GM21515 (cell line): ENCODE results near the gene ZNF532.
"Not testable (repeated sequence)": the region's sequence is repeated elsewhere in the genome, so short reads cannot be mapped to it uniquely, and the experiment has no call there.

ENCODE experiments used
- ATAC-seq: cut with Tn5 transposase; IDR thresholded peaks from one replicate; pipeline ENCODE4 v1.9.1; 2021; ENCODE audit not compliant: unreplicated experiment

The ZNF532 gene, protein sequence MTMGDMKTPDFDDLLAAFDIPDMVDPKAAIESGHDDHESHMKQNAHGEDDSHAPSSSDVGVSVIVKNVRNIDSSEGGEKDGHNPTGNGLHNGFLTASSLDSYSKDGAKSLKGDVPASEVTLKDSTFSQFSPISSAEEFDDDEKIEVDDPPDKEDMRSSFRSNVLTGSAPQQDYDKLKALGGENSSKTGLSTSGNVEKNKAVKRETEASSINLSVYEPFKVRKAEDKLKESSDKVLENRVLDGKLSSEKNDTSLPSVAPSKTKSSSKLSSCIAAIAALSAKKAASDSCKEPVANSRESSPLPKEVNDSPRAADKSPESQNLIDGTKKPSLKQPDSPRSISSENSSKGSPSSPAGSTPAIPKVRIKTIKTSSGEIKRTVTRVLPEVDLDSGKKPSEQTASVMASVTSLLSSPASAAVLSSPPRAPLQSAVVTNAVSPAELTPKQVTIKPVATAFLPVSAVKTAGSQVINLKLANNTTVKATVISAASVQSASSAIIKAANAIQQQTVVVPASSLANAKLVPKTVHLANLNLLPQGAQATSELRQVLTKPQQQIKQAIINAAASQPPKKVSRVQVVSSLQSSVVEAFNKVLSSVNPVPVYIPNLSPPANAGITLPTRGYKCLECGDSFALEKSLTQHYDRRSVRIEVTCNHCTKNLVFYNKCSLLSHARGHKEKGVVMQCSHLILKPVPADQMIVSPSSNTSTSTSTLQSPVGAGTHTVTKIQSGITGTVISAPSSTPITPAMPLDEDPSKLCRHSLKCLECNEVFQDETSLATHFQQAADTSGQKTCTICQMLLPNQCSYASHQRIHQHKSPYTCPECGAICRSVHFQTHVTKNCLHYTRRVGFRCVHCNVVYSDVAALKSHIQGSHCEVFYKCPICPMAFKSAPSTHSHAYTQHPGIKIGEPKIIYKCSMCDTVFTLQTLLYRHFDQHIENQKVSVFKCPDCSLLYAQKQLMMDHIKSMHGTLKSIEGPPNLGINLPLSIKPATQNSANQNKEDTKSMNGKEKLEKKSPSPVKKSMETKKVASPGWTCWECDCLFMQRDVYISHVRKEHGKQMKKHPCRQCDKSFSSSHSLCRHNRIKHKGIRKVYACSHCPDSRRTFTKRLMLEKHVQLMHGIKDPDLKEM (N-terminal part only)

DNA sequence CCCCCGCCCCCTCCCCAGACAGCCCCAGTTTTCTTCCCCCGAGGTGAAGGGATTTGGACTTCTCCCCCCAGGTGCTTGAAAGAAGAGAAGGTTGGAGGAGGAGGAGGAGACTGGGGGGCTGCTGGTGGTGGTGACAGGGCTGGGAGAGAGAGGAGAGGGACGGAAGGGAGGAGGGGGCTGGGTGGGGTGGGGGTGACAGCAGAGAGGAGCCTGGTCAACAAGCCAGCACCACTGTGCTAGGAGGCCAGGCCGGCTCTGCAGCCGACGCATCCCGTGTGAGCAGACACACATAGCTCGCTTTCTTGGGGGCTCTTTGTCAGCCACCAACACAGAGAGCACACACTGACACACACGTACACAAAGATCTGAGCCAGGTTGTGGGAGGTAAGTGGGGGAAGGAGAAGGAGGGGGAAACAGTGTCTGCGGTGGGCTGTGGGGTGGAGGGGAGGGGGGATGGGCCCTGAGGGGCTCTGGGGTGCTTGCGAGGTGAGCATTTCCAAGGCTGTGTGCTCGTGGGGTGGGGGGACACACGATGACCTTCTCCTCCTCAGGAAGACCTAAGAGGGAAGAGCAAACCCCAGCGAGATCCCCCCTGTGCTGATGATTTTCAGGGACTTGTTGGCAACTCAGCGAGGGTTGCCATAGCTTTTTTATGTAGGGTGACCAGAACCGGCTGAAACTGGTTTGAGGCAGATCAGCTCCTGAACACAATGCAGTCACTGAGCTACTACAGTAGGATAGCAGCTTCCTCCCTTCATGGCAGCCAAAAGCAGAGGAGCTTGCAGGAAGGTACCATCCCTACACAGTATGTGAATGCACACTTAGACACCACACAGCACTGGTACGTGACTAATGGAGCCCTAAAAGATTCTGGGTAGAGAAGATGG, at the start of gene ZNF532:
TSS of gene ZNF532 (plus strand) at position 732 of the 887 bp plus-strand sequence. CDS start 53,411 bp downstream, outside the sequence.
- no peak for ATAC-seq

DNA sequence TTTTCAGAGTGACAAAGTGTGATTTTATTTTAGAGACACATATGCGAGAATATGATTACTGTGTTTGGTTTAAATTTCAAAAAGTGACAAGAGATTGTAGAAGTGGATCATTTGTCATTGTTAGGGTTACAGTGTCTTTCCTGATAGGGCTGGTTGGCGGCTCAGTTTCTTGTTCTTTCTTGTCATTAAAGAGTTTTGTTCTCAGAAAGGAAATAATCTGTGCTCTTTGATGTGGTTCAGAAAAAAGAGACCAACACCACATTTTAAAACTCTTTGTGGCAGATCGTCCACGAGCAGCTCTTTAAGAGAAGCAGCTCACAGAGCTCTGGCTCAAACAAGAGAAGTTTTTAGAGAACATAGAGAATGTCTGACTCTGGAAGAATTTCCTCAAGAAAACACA, 45.6 kb upstream of the ZNF532 start:
- no peak for ATAC-seq

DNA sequence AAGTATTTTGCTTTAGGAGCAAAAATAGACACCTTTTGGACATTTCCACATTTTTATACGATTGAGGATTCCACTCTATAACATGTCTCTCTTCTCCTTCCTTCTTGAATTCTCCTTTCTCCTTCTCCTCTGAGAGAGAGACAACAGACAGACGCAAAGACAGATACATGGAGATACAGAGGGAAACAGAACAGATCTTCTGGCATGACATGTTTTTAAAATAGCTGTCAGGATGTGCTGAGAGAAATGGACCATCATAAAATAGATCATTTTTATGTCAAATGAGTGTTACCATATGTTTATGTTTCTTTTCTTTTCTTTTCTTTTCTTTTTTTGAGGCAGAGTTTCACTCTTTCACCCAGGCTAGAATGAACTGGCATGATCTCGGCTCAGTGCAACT, 44.4 kb upstream of the ZNF532 start:
- no peak for ATAC-seq

DNA sequence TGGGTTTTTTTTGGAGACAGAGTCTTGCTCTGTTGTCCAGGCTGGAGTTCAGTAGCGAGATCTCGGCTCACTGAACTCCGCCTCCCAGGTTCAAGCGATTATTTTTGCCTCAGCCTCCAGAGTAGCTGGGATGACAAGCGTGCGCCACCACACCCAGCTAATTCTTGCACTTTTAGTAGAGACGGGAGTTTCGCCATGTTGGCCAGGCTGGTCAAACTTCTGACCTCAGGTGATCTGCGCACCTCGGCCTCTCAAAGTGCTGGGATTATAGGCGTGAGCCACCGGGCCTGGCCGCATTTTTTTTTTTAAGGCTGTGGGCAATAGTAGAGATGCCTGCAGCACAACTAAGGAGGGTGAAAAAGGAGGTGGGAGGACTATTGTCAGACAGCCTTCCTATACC, 41.7 kb upstream of the ZNF532 start:
- ATAC-seq = no peak

DNA sequence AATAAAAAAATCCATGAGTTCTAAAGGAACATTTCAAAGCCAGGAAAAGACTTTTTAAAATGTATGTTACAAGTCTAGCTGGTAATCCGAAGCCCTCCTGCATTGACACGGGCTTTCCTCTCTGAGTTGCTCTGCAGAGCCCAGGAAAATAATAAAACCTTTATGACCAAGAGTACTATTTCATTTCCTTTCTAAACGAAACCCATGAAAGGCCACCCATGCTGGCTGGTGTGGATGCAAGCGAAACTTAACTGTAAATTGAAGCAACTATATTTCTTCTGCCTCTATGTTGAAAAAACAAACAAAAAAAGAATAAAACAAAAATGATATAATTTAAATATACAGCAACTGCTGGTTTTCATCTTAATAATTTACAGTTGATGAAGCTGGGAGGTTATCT, 41.3 kb upstream of the ZNF532 start:
- ATAC-seq = no peak

DNA sequence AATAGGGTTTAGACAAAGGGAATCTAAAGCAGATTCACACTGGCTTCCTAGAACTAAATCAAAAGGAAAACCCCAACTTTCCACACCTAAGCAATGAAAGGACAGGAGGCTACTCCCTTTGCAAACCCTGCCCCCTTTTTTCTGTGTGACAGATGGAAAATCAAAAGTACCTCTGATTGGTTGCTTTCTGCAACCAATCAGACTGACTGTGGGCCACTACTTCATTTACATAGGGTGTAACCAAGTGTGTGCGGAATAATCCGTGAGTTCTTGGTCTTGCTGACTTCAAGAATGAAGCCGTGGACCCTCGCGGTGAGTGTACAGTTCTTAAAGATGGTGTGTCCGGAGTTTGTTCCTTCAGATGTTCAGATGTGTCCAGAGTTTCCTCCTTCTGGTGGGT, 37.8 kb upstream of the ZNF532 start:
- ATAC-seq = not testable (repeated sequence)

DNA sequence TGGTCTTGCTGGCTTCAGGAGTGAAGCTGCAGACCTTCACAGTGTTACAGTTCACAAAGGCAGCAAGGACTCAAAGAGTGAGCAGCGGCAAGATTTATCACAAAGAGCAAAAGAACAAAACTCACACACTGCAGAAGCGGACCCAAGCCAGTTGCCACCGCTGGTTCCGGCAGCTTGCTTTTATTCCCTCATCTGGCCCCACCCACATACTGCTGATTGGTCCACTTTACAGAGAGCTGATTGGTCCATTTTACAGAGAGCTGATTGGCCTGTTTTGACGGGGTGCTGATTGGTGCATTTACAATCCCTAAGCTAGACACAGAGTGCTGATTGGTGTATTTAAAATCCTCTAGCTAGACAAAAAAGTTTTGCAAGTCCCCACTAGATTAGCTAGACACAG, 37.2 kb upstream of the ZNF532 start:
- no peak for ATAC-seq

DNA sequence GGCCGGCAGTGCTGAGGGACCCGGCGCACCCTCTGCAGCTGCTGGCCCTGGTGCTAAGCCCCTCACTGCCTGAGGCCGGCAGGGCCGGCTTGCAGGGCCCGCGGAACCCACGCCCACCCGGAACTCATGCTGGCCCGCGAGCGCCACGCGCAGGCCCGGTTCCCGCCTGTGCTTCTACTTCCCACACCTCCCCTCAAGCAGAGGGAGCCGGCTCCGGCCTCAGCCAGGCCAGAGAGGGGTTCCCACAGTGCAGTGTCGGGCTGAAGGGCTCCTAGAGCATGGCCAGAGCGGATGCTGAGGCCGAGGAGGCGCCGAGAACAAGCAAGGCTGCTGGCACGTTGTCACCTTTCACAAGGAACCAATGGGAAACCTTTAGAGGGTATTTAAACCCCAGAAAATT, 36.8 kb upstream of the ZNF532 start:
- no peak for ATAC-seq

DNA sequence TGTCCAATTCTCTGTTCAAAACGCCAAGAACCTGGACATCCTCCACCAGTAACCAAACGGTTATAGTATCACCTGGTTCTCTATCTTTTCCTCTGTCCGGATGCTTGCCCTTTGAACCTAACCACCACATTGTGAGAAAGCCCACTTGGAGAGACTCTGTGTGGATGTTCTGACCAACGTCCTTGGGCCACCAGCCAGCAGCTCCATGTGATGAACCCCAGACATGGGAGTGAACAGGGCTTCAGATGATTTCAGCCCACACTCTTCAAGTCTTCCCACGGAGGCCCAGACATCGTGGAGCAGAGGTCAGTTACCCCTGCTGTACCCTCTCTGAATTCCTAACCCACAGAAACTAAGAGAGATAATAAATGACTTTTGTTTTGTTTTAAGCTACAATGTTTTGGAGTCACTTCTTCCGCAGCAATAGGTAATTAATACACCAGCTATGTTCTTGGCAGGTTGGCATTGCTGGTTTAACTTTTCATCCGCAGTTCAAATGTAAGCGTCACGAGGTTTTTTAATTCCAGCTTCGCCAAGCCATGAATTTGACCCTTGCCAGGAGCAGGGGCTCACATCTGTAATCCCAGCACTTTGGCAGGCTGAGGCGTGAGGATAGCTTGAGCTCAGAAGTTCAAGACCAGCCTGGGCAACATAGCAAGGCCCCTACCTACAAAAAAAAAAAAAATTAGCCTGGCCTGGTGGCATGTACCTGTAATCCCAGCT, 36.1 kb upstream of the ZNF532 start:
- no peak for ATAC-seq

DNA sequence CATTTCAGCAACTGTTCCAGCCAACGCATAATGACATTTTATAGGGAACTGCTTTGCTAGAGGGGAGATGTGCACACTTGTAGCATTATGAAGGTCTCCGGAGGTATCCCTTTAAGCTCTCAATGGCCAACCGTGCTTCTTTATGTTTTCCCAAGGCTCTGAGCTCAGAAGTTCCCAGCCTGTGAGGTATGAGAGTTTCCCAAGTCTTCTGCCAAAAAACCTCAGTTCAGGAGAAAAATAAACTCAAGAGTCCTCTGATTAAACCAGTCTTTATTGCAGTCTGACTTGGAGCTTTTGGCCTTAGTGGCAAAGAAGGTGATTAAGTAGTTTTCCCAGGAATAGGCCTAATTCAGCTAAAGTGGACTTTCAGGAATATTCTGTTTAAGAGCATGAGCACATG, 35.4 kb upstream of the ZNF532 start:
- no peak for ATAC-seq

DNA sequence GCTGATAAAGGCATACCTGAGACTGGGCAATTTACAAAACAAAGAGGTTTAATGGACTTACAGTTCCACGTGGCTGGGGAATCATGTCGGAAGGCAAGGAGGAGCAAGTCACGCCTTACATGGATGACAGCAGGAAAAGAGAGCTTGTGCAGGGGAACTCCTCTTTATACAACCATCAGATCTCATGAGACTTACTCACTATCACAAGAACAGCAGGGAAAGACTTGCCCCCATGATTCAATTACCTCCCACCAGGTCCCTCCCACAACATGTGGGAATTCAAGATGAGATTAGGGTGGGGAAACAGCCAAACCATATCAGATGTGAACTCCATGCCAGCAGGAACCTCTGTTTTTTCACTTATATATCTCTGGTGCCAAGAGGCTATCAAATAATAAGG, 34.8 kb upstream of the ZNF532 start:
- ATAC-seq = not testable (repeated sequence)

DNA sequence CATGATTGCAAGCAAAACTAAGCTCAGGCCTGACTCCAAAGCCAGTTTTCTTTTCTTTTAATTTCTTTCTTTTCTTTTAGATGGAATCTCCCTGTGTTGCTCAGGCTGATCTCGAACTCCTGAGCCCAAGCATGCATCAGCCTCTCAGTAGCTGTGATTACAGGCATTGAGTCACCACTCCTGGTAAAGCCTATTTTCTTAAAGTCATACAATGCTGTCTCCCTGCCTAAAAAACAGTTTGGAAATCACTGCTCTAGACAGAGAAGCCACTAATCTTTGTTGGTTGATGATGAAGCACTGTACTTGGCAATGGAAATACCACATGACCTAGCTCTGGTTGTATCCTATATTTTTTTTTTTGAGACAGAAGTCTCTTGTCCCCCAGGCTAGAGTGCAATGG, 33.1 kb upstream of the ZNF532 start:
- ATAC-seq = no peak

DNA sequence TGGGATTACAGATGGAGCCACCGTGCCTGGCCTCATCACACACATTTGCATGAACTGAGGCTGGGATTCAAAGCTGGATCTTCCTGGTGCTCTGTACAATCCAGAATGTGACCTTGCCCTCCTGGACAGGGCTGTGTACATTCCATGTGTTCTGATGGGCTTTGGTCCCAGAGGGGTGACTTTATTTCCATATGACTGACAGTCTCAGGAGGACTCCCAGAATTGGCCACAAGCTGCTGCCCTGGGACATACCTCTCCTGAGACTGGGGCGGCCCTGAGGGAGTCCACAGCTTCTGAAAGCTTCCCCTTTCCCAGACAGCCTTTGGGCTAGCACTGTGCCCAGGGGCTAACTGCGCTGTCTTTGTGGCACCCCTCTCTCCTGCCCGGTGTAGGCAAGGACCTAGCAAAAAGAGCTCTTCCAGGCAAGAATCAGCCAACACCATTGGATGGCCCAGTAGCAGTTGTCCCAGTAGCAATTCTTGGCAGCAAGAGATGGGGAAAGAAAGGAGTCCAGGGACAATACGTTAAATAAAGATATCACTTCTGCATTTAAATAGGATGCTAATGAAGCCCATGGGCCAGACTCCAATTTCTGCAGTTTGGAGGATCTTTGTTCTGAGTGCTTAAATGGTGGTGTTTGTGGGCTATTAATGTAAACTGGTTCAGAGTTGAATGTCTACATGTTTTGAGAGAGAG, 26.4 kb upstream of the ZNF532 start:
- ATAC-seq = no peak

DNA sequence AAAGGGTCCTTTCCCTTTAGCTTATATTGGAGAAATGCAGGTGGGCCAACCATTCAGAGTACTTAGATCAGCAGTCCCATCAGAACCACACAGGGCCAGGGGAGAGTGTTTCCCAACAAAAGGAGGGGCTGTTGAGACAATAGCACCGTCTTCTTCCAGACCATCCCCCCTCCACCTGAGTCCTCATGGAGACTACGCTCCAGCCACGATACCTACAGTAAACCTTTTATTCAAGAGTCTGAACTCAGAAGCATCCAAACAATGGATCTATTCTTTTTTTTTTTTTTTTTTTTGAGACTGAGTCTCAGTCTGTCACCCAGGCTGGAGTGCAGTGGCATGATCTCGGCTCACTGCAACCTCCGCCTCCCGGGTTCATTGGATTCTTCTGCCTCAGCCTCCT, 25.7 kb upstream of the ZNF532 start:
- no peak for ATAC-seq

DNA sequence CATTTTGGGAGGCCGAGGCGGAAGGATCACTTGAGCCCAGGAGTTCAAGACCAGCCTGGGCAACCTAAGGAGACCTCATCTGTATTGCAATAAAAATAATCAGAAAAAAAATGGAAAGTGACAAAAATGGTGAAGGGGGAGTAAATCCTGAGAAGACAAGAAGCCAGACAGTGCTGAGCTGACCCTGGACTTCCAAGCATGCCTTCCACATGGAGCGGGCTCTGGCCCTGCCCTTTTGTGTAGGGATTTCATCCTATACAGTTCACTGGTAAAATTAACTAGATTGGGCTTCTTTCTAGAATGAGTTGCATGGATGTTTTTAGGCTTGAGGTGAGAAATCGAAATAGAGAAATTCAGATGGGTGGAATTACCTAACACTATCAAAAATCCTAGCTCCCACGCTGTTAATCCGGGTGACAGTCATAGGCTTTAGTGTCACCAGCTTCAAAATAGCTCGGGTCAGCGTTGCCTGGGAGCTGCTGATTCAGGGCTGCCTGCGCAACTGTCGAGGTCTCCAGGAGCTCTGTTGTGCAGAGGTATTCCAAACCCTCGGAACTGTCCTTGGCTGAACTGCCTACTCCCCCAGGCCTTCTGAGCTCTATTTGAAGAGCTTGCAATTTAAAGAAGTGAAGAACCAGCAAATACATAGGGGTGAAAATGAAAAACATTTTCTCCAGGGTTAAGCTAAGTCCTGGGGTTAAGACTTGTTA, 21.5 kb upstream of the ZNF532 start:
- ATAC-seq = no peak

DNA sequence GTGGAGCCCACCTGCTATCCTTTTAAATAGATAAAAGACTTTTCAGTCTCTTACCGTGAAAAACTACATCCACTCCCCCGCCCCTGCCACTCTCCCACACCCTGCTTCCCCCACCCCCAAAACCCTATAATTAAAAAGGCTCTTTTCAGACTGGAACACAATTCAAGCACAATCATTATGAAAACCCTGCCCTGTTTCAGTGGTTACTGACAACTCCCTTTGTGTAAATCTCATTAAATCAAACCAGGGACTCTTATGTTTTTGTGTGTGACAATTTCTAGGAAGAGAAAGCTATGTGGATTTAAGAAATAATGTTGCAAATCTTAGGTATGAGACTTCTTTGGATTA, 21.0 kb upstream of the ZNF532 start:
- ATAC-seq = no peak

DNA sequence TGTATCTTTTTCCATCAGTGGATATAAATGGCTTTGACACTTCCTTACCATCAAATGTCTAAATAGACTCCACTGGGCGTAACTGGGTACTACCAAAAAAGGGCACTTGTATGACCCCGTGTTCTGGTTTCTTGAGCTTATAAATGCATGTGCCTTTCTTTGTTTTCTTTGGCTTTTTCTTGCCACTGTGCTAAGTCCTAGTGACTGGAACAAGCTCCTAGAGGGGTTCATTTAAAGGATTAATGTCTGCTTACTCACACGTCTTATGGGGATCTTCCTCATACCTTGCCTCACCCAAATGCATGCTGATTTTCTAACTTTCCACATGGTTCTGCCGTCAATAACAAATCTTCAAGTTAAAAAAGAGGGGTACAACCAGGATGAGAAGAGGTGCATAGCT, 19.8 kb upstream of the ZNF532 start:
- no peak for ATAC-seq

DNA sequence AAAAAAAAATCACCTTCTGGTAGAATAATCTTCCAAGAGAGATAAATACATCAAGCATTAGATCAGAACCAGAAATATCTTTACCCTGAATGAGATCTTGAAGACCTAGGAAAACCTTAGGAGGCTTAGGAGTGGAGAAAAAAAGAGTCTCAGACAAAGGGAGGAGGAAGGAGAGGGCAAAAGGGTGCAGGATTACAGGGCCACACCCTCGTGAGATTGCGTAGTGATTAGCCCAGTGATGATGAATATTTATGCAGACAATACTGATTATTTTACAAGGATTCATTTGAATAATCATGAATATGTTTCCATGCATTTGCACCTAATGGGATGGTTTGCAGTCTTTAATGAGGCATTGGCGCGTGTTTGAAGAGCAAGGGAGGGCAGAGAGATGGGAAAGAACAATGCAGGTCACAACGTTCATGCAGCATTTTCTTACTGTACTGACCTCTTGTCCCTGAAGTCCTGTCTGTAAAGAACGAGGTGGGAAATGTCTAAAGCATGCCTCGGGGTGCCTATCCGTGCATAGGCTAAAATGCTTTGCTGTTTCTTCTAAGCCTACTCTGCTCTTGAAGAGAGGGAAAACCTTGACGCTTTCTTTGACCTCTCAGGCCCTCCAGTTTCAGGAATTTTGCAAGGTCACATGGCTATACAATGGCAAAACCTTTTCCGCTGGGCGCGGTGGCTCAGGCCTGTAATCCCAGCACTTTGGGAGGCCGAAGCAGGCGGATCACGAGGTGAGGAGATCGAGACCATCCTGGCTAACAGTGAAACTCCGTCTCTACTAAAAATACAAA, 18.6 kb upstream of the ZNF532 start:
- no peak for ATAC-seq
